GM12874 (cell line): Measurements from ENCODE around the gene CDX1.

Experiments
- CTCF ChIP-seq: IDR thresholded peaks from 2 replicates; pipeline ENCODE4 v1.5.1; 2011; ENCODE audit warnings: low read depth, mild to moderate bottlenecking, control low read depth, low read length, moderate library complexity; ENCODE audit not compliant: insufficient read depth

Gene CDX1

GRCh38 chr5:150175536-150175935 is 9.0 kb downstream of the CDX1 start:
- TF ChIP-seq CTCF: peak; percentile 56

- no peak for TF ChIP-seq CTCF
Measured at GRCh38 chr5:150176745-150177477, 10.3 kb downstream of the CDX1 start.

GRCh38 chr5:150177721-150178120 is 11.1 kb downstream of the CDX1 start:
- TF ChIP-seq CTCF: no peak

- no peak for TF ChIP-seq CTCF
Measured at GRCh38 chr5:150178262-150178661, 11.7 kb downstream of the CDX1 start.

- no peak for TF ChIP-seq CTCF
Measured at GRCh38 chr5:150179019-150179620, 12.5 kb downstream of the CDX1 start.

GRCh38 chr5:150180241-150181026 is 13.9 kb downstream of the CDX1 start:
- no peak for TF ChIP-seq CTCF

GRCh38 chr5:150181027-150181426 is 14.4 kb downstream of the CDX1 start:
- TF ChIP-seq CTCF: no peak
